HK-2 (cell line): Measurements from ENCODE around the gene IRF9.
"Not testable (repeated sequence)": the region's sequence is repeated elsewhere in the genome, so short reads cannot be mapped to it uniquely, and the experiment has no call there.

Experiments
- DNase-seq: peaks from one replicate; pipeline ENCODE4 v3.0.0-alpha.2; 2018; ENCODE audit not compliant: unreplicated experiment

IRF9 gene

GRCh38 chr14:24194873-24195185 is 33.8 kb downstream of the IRF9 start:
- no peak for DNase-seq

- DNase-seq: peak; percentile 85
Measured at GRCh38 chr14:24195186-24196070, 34.4 kb downstream of the IRF9 start, which contains the start of gene TM9SF1. TM9SF1 (minus strand) TSS chr14:24195441; CDS start chr14:24195019, 422 bp downstream.

GRCh38 chr14:24196071-24197055 is 35.3 kb downstream of the IRF9 start:
- no peak for DNase-seq

- no peak for DNase-seq
Measured at GRCh38 chr14:24197056-24197450, 36.0 kb downstream of the IRF9 start.

GRCh38 chr14:24198814-24199524 is 37.9 kb downstream of the IRF9 start:
- DNase-seq: no peak

GRCh38 chr14:24202538-24202937 is 41.5 kb downstream of the IRF9 start:
- not testable (repeated sequence) for DNase-seq

- DNase-seq: not testable (repeated sequence)
Measured at GRCh38 chr14:24203249-24203886, 42.3 kb downstream of the IRF9 start.

- DNase-seq: no peak
Measured at GRCh38 chr14:24204163-24205146, 43.4 kb downstream of the IRF9 start.

GRCh38 chr14:24206260-24207103 is 45.4 kb downstream of the IRF9 start:
- DNase-seq: no peak

- no peak for DNase-seq
Measured at GRCh38 chr14:24207104-24207551, 46.1 kb downstream of the IRF9 start.

GRCh38 chr14:24207625-24208024 is 46.6 kb downstream of the IRF9 start:
- DNase-seq: no peak

GRCh38 chr14:24211311-24211710 is 50.2 kb downstream of the IRF9 start:
- DNase-seq: no peak

GRCh38 chr14:24212924-24213865 is 52.1 kb downstream of the IRF9 start, which contains the start of gene CHMP4A:
CHMP4A (minus strand) TSS chr14:24213488; CDS start chr14:24213439, 49 bp downstream.
- DNase-seq: peak; percentile 98

GRCh38 chr14:24213866-24214662 is 53.0 kb downstream of the IRF9 start:
- DNase-seq: no peak

- DNase-seq: peak; percentile 78
Measured at GRCh38 chr14:24215495-24216344, 54.7 kb downstream of the IRF9 start, which contains the start of gene MDP1. MDP1 (minus strand) TSS chr14:24216066; CDS start chr14:24215955, 111 bp downstream.
